Measurements from ENCODE around the gene KCNH1.

The KCNH1 gene

DNA sequence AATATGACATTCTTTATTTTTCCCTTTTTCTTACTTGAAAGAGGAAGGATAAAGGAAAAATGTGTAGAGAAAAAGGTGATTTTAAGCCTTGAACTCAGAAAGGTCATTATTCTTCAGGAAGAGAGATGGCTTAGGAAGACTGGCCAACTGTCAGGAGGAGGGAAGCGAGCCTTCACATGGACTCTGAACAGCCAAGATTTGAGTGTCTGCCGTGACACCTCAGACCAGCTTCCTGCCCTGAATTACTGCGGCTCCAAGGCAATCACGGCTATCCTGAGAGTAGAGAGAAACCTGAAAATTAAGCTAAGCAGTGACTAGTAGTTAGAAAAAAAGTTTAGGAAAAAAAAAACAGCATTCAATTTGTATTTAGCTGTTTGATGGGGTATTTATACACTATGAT lies 314.7 kb downstream of the KCNH1 start:
- no peak overlapping the region for H3K4me3 ChIP-seq (ENCODE audit: low read length in 2 of 2)
- H3K9me3 ChIP-seq (ENCODE audit: control insufficient read depth in 2 of 2, low read length in 2 of 2) = no peaks in the 10 kb centered on the region
- H3K27me3 ChIP-seq (ENCODE audit: control insufficient read depth in 2 of 2, insufficient read depth in 2 of 2, low read length in 2 of 2) = no peaks in the 10 kb centered on the region
- H3K9ac ChIP-seq (ENCODE audit: low read depth in 1 of 2, low read length in 2 of 2) = no peak overlapping the region
- no peaks in the 10 kb centered on the region for H3K4me1 ChIP-seq (ENCODE audit: control insufficient read depth in 2 of 2, insufficient read depth in 2 of 2, low read length in 2 of 2)
- no peak overlapping the region for H3K27ac ChIP-seq (ENCODE audit: low read depth in 2 of 2, low read length in 2 of 2)
- H3K36me3 ChIP-seq (ENCODE audit: control insufficient read depth in 2 of 2, insufficient read depth in 2 of 2, low read length in 2 of 2) = no peaks in the 10 kb centered on the region

GRCh38 chr1:210817385-210818275 lies 316.3 kb downstream of the KCNH1 start:
- no peaks in the 10 kb centered on the region for H3K36me3 ChIP-seq (ENCODE audit: control insufficient read depth in 2 of 2, insufficient read depth in 2 of 2, low read length in 2 of 2)
- no peaks in the 10 kb centered on the region for H3K27me3 ChIP-seq (ENCODE audit: control insufficient read depth in 2 of 2, insufficient read depth in 2 of 2, low read length in 2 of 2)
- no peaks in the 10 kb centered on the region for H3K4me1 ChIP-seq (ENCODE audit: control insufficient read depth in 2 of 2, insufficient read depth in 2 of 2, low read length in 2 of 2)
- H3K9me3 ChIP-seq (ENCODE audit: control insufficient read depth in 2 of 2, low read length in 2 of 2) = no peaks in the 10 kb centered on the region
- no peak overlapping the region for H3K27ac ChIP-seq (ENCODE audit: low read depth in 2 of 2, low read length in 2 of 2)
- no peak overlapping the region for H3K4me3 ChIP-seq (ENCODE audit: low read length in 2 of 2)
- H3K9ac ChIP-seq (ENCODE audit: low read depth in 1 of 2, low read length in 2 of 2) = no peak overlapping the region

GRCh38 chr1:210815641-210816550 lies 318.1 kb downstream of the KCNH1 start:
- Histone ChIP-seq H3K4me3 (ENCODE audit: low read length in 2 of 2) (no peak overlapping the region), H3K27ac (ENCODE audit: low read depth in 2 of 2, low read length in 2 of 2) (no peak overlapping the region), H3K4me1 (ENCODE audit: control insufficient read depth in 2 of 2, insufficient read depth in 2 of 2, low read length in 2 of 2) (no peaks in the 10 kb centered on the region), H3K9me3 (ENCODE audit: control insufficient read depth in 2 of 2, low read length in 2 of 2) (no peaks in the 10 kb centered on the region), H3K36me3 (ENCODE audit: control insufficient read depth in 2 of 2, insufficient read depth in 2 of 2, low read length in 2 of 2) (no peaks in the 10 kb centered on the region), H3K27me3 (ENCODE audit: control insufficient read depth in 2 of 2, insufficient read depth in 2 of 2, low read length in 2 of 2) (no peaks in the 10 kb centered on the region), H3K9ac (ENCODE audit: low read depth in 1 of 2, low read length in 2 of 2) (no peak overlapping the region)

GRCh38 chr1:210814382-210815123 lies 319.4 kb downstream of the KCNH1 start:
- Histone ChIP-seq H3K9ac (ENCODE audit: low read depth in 1 of 2, low read length in 2 of 2) (no peak overlapping the region), H3K4me3 (ENCODE audit: low read length in 2 of 2) (no peak overlapping the region), H3K36me3 (ENCODE audit: control insufficient read depth in 2 of 2, insufficient read depth in 2 of 2, low read length in 2 of 2) (no peaks in the 10 kb centered on the region), H3K9me3 (ENCODE audit: control insufficient read depth in 2 of 2, low read length in 2 of 2) (no peaks in the 10 kb centered on the region), H3K4me1 (ENCODE audit: control insufficient read depth in 2 of 2, insufficient read depth in 2 of 2, low read length in 2 of 2) (no peaks in the 10 kb centered on the region), H3K27ac (ENCODE audit: low read depth in 2 of 2, low read length in 2 of 2) (no peak overlapping the region), H3K27me3 (ENCODE audit: control insufficient read depth in 2 of 2, insufficient read depth in 2 of 2, low read length in 2 of 2) (no peaks in the 10 kb centered on the region)

DNA sequence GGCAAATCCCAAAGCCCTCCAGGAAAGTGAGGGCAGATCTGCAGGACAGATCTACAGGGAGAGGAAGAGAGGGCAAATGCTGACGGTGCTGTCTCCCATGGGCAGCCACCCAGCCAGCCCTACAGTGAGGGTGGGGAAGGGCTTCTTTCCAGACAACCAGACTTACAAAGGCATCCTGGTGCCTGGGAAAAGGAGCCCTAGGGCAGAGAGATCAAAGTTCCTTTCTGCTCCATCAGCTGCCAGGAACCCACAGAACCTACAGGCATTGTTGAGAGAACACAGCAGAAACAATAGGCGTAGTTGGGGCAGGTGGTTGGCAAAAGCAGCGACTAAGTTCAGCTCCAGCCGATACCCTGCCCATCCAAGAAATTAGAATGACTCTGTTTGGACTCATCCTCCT lies 332.4 kb downstream of the KCNH1 start:
- no peaks in the 10 kb centered on the region for H3K4me1 ChIP-seq (ENCODE audit: control insufficient read depth in 2 of 2, insufficient read depth in 2 of 2, low read length in 2 of 2)
- H3K27me3 ChIP-seq (ENCODE audit: control insufficient read depth in 2 of 2, insufficient read depth in 2 of 2, low read length in 2 of 2) = no peaks in the 10 kb centered on the region
- no peak overlapping the region for H3K27ac ChIP-seq (ENCODE audit: low read depth in 2 of 2, low read length in 2 of 2)
- no peaks in the 10 kb centered on the region for H3K9me3 ChIP-seq (ENCODE audit: control insufficient read depth in 2 of 2, low read length in 2 of 2)
- H3K4me3 ChIP-seq (ENCODE audit: low read length in 2 of 2) = no peak overlapping the region
- H3K36me3 ChIP-seq (ENCODE audit: control insufficient read depth in 2 of 2, insufficient read depth in 2 of 2, low read length in 2 of 2) = no peaks in the 10 kb centered on the region
- no peak overlapping the region for H3K9ac ChIP-seq (ENCODE audit: low read depth in 1 of 2, low read length in 2 of 2)

- Histone ChIP-seq H3K9ac (ENCODE audit: low read depth in 1 of 2, low read length in 2 of 2) (no peak overlapping the region), H3K27me3 (ENCODE audit: control insufficient read depth in 2 of 2, insufficient read depth in 2 of 2, low read length in 2 of 2) (no peaks in the 10 kb centered on the region)
These were observed 333.2 kb downstream of the KCNH1 start for GRCh38 chr1:210800756-210801155.

DNA sequence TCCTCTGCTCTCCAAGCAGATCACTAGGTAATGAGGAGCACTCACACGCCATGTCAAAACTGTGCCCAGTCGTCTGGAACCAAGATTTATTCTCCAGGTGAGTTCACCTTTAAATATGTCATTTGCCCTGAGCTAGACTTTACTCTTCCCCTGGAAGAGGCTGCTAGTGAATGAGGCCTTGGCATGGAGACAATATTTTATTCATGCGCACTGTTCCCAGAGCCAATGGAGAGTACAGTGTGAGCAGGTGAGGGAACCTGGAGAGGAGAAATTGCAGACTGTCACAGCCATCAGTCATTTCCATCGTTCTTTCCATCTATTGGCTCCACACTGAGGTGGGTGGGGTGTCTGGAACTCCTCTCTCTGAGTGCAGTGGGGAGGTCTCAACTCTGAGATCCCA lies 333.6 kb downstream of the KCNH1 start:
- Histone ChIP-seq H3K9me3 (ENCODE audit: control insufficient read depth in 2 of 2, low read length in 2 of 2) (no peaks in the 10 kb centered on the region), H3K4me1 (ENCODE audit: control insufficient read depth in 2 of 2, insufficient read depth in 2 of 2, low read length in 2 of 2) (no peaks in the 10 kb centered on the region), H3K4me3 (ENCODE audit: low read length in 2 of 2) (no peak overlapping the region), H3K27ac (ENCODE audit: low read depth in 2 of 2, low read length in 2 of 2) (no peak overlapping the region), H3K27me3 (ENCODE audit: control insufficient read depth in 2 of 2, insufficient read depth in 2 of 2, low read length in 2 of 2) (no peaks in the 10 kb centered on the region), H3K36me3 (ENCODE audit: control insufficient read depth in 2 of 2, insufficient read depth in 2 of 2, low read length in 2 of 2) (no peaks in the 10 kb centered on the region), H3K9ac (ENCODE audit: low read depth in 1 of 2, low read length in 2 of 2) (no peak overlapping the region)

More at GRCh38 chr1:210800756-210801155, 333.2 kb downstream of the KCNH1 start:
- no peaks in the 10 kb centered on the region for H3K36me3 ChIP-seq (ENCODE audit: control insufficient read depth in 2 of 2, insufficient read depth in 2 of 2, low read length in 2 of 2)
- H3K4me1 ChIP-seq (ENCODE audit: control insufficient read depth in 2 of 2, insufficient read depth in 2 of 2, low read length in 2 of 2) = no peaks in the 10 kb centered on the region
- H3K27ac ChIP-seq (ENCODE audit: low read depth in 2 of 2, low read length in 2 of 2) = no peak overlapping the region
- no peak overlapping the region for H3K4me3 ChIP-seq (ENCODE audit: low read length in 2 of 2)
- no peaks in the 10 kb centered on the region for H3K9me3 ChIP-seq (ENCODE audit: control insufficient read depth in 2 of 2, low read length in 2 of 2)

- no peaks in the 10 kb centered on the region for H3K36me3 ChIP-seq (ENCODE audit: control insufficient read depth in 2 of 2, insufficient read depth in 2 of 2, low read length in 2 of 2)
- H3K27me3 ChIP-seq (ENCODE audit: control insufficient read depth in 2 of 2, insufficient read depth in 2 of 2, low read length in 2 of 2) = no peaks in the 10 kb centered on the region
- no peak overlapping the region for H3K27ac ChIP-seq (ENCODE audit: low read depth in 2 of 2, low read length in 2 of 2)
- no peaks in the 10 kb centered on the region for H3K9me3 ChIP-seq (ENCODE audit: control insufficient read depth in 2 of 2, low read length in 2 of 2)
- no peak overlapping the region for H3K4me3 ChIP-seq (ENCODE audit: low read length in 2 of 2)
- H3K9ac ChIP-seq (ENCODE audit: low read depth in 1 of 2, low read length in 2 of 2) = no peak overlapping the region
- no peaks in the 10 kb centered on the region for H3K4me1 ChIP-seq (ENCODE audit: control insufficient read depth in 2 of 2, insufficient read depth in 2 of 2, low read length in 2 of 2)
These were observed 336.5 kb downstream of the KCNH1 start for GRCh38 chr1:210797422-210797821.

GRCh38 chr1:210796421-210796820 lies 337.5 kb downstream of the KCNH1 start:
- Histone ChIP-seq H3K27me3 (ENCODE audit: control insufficient read depth in 2 of 2, insufficient read depth in 2 of 2, low read length in 2 of 2) (no peaks in the 10 kb centered on the region), H3K36me3 (ENCODE audit: control insufficient read depth in 2 of 2, insufficient read depth in 2 of 2, low read length in 2 of 2) (no peaks in the 10 kb centered on the region), H3K4me3 (ENCODE audit: low read length in 2 of 2) (no peak overlapping the region), H3K9ac (ENCODE audit: low read depth in 1 of 2, low read length in 2 of 2) (no peak overlapping the region), H3K9me3 (ENCODE audit: control insufficient read depth in 2 of 2, low read length in 2 of 2) (no peaks in the 10 kb centered on the region), H3K4me1 (ENCODE audit: control insufficient read depth in 2 of 2, insufficient read depth in 2 of 2, low read length in 2 of 2) (no peaks in the 10 kb centered on the region), H3K27ac (ENCODE audit: low read depth in 2 of 2, low read length in 2 of 2) (no peak overlapping the region)

All from mucosa of rectum (tissue), 2 donors.